GM12891 (cell line): ENCODE results near the gene SNX10.

Experiments used
- POLR2A ChIP-seq: IDR thresholded peaks from 2 replicates; pipeline ENCODE4 v1.6.1; 2011; ENCODE audit warnings: low read depth, low read length, control low read depth
- POLR2AphosphoS5 ChIP-seq: IDR thresholded peaks from 2 replicates; pipeline ENCODE4 v1.6.1; 2011; ENCODE audit warnings: low read depth, low read length, control low read depth
- SPI1 ChIP-seq: IDR thresholded peaks from 2 replicates; pipeline ENCODE4 v1.6.1; 2011; ENCODE audit warnings: low read depth, low read length, control low read depth
- TAF1 ChIP-seq: IDR thresholded peaks from 2 replicates; pipeline ENCODE4 v1.6.1; 2011; ENCODE audit warnings: low read depth, low read length, control low read depth

DNA sequence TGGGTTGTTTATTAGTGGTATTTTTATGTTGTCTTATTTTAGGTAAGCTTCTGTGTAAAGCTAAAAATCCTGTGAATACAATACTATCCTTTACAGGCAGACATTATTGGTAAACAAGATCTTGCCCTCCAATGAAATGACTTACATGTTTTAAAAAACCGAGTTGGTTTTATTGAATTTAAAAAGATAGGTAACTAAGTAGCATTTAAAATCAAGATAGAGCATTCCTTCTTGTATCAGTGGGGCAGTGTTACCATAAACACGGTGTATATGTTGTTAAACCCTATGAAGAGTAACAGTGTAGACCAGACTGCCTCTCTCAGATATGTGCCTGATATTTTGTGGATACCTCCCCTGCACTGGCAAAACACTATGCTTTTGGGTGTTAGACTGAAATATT lies 81.0 kb downstream of the SNX10 start:
- TF ChIP-seq POLR2A (no peak), POLR2AphosphoS5 (no peak), TAF1 (no peak), SPI1 (no peak)
